ENCODE measurements around the gene SERPINE1. TPM values are rescaled to one million over a fixed set of nuclear protein-coding genes. Genes with fewer than 3 reads are reported as not detected.
A peak's percentile ranks its signal among the peaks of the same experiment; 100 is the strongest.

The SERPINE1 gene
- total RNA-seq (41.3 and 167 TPM in 2 replicates), polyA plus RNA-seq (679 and 1,153 TPM in 2 replicates), polyA minus RNA-seq (ENCODE audit: low replicate concordance) (763 and 1,105 TPM in 2 replicates)
- polyA plus RNA-seq (2012): 413 and 685 TPM in 2 replicates

- no peaks in the 10 kb centered on the region for H3K9me3 ChIP-seq (ENCODE audit: control insufficient read depth, insufficient read depth, low read depth, low read length)
- no peak within 1 kb of the TSS for H2AFZ ChIP-seq (ENCODE audit: low read length)
- H3K79me2 ChIP-seq (ENCODE audit: control insufficient read depth, insufficient read depth, low read length): peaks cover 35% of the 10 kb centered on the region
- no peaks in the 10 kb centered on the region for H3K27me3 ChIP-seq (ENCODE audit: control insufficient read depth, insufficient read depth, low read length)
- H4K20me1 ChIP-seq (ENCODE audit: control insufficient read depth, extremely low read depth, insufficient read depth, low read length): no peaks in the 10 kb centered on the region
- H3K9ac ChIP-seq (ENCODE audit: insufficient read depth, low read length): peak within 1 kb of the TSS; percentile 61
- H3K4me2 ChIP-seq (ENCODE audit: extremely low read depth, insufficient read depth, low read length): peak within 1 kb of the TSS; percentile 81
- peak; percentile 100 for DNase-seq (ENCODE audit: low read depth in 2 of 2)
- H3K4me1 ChIP-seq (ENCODE audit: control insufficient read depth, extremely low read depth, insufficient read depth, low read length): peaks cover 27% of the 10 kb centered on the region
- peaks cover 14% of the 10 kb centered on the region for H3K36me3 ChIP-seq (ENCODE audit: control insufficient read depth, insufficient read depth, low read length)
- peak within 1 kb of the TSS; percentile 73 for H3K27ac ChIP-seq (ENCODE audit: insufficient read depth, low read length)
- TF ChIP-seq CTCF (conservative IDR thresholded peaks at IDR 0.05 in 1 of 2, IDR thresholded peaks at IDR 0.05 in 1 of 2; ENCODE audit: low read depth in 1 of 2, low read length in 2 of 2) (peak; percentile 26 to 41), EZH2 (IDR thresholded peaks at IDR 0.05; ENCODE audit: low read length, missing control alignments) (no peak)
- H3K4me3 ChIP-seq (replicated peaks in 1 of 4; ENCODE audit: control extremely low read depth in 1 of 4, insufficient read depth in 1 of 4, low read depth in 3 of 4, low read length in 4 of 4): peak within 1 kb of the TSS; percentile 59 to 83 (median 72)
Observed at GRCh38 chr7:101126651-101127459, at the start of gene SERPINE1. Gene SERPINE1, plus strand, starts transcription at chr7:101127104. Its CDS starts 1,290 bp downstream, at chr7:101128394.

- Histone ChIP-seq H3K36me3 (ENCODE audit: control insufficient read depth, insufficient read depth, low read length) (no peaks in the 10 kb centered on the region), H3K9ac (ENCODE audit: insufficient read depth, low read length) (no peak overlapping the region), H2AFZ (ENCODE audit: low read length) (no peak overlapping the region), H3K9me3 (ENCODE audit: control insufficient read depth, insufficient read depth, low read depth, low read length) (no peaks in the 10 kb centered on the region), H3K4me3 (replicated peaks in 1 of 4; ENCODE audit: control extremely low read depth in 1 of 4, insufficient read depth in 1 of 4, low read depth in 3 of 4, low read length in 4 of 4) (no peak overlapping the region), H3K4me2 (ENCODE audit: extremely low read depth, insufficient read depth, low read length) (no peak overlapping the region), H3K79me2 (ENCODE audit: control insufficient read depth, insufficient read depth, low read length) (no peaks in the 10 kb centered on the region), H3K4me1 (ENCODE audit: control insufficient read depth, extremely low read depth, insufficient read depth, low read length) (no peaks in the 10 kb centered on the region), H3K27me3 (ENCODE audit: control insufficient read depth, insufficient read depth, low read length) (peaks cover 4% of the 10 kb centered on the region), H3K27ac (ENCODE audit: insufficient read depth, low read length) (no peak overlapping the region), H4K20me1 (ENCODE audit: control insufficient read depth, extremely low read depth, insufficient read depth, low read length) (no peaks in the 10 kb centered on the region)
- peak; percentile 62 to 76 for DNase-seq (ENCODE audit: low read depth in 2 of 2)
- TF ChIP-seq EZH2 (IDR thresholded peaks at IDR 0.05; ENCODE audit: low read length, missing control alignments) (no peak), CTCF (conservative IDR thresholded peaks at IDR 0.05 in 1 of 2, IDR thresholded peaks at IDR 0.05 in 1 of 2; ENCODE audit: low read depth in 1 of 2, low read length in 2 of 2) (peak; percentile 94 to 97)
Observed at GRCh38 chr7:101077303-101078086, 49.4 kb upstream of the SERPINE1 start.

- no peak for DNase-seq (ENCODE audit: low read depth in 2 of 2)
- Histone ChIP-seq H3K4me3 (replicated peaks in 1 of 4; ENCODE audit: control extremely low read depth in 1 of 4, insufficient read depth in 1 of 4, low read depth in 3 of 4, low read length in 4 of 4) (no peak overlapping the region), H3K79me2 (ENCODE audit: control insufficient read depth, insufficient read depth, low read length) (peaks cover 9% of the 10 kb centered on the region), H3K9me3 (ENCODE audit: control insufficient read depth, insufficient read depth, low read depth, low read length) (no peaks in the 10 kb centered on the region), H3K4me2 (ENCODE audit: extremely low read depth, insufficient read depth, low read length) (no peak overlapping the region), H3K27ac (ENCODE audit: insufficient read depth, low read length) (no peak overlapping the region), H3K9ac (ENCODE audit: insufficient read depth, low read length) (no peak overlapping the region), H3K4me1 (ENCODE audit: control insufficient read depth, extremely low read depth, insufficient read depth, low read length) (no peaks in the 10 kb centered on the region), H3K27me3 (ENCODE audit: control insufficient read depth, insufficient read depth, low read length) (no peaks in the 10 kb centered on the region), H4K20me1 (ENCODE audit: control insufficient read depth, extremely low read depth, insufficient read depth, low read length) (no peaks in the 10 kb centered on the region), H2AFZ (ENCODE audit: low read length) (no peak overlapping the region), H3K36me3 (ENCODE audit: control insufficient read depth, insufficient read depth, low read length) (no peaks in the 10 kb centered on the region)
- TF ChIP-seq CTCF (conservative IDR thresholded peaks at IDR 0.05 in 1 of 2, IDR thresholded peaks at IDR 0.05 in 1 of 2; ENCODE audit: low read depth in 1 of 2, low read length in 2 of 2) (no peak), EZH2 (IDR thresholded peaks at IDR 0.05; ENCODE audit: low read length, missing control alignments) (no peak)
Observed at GRCh38 chr7:101081432-101081831, 45.5 kb upstream of the SERPINE1 start.
